SK-N-SH treated with all-trans-retinoic acid at 6 μM for 48 hours (cell line): ENCODE measurements around the gene PLA2G3.

Experiments used
- ARNTL ChIP-seq: fragments of 450-650 bp; formaldehyde crosslinking; IDR thresholded peaks from 2 replicates; pipeline ENCODE4 v1.5.0; 2020; ENCODE audit warnings: low read depth, mild to moderate bottlenecking, moderate library complexity, borderline replicate concordance
- OSR1 ChIP-seq: fragments of 250-450 bp; sonication (Bioruptor Pico); IDR thresholded peaks from 2 replicates; pipeline ENCODE4 v1.8.0; 2022; ENCODE audit warnings: moderate library complexity, mild to moderate bottlenecking, inconsistent platforms
- RARB ChIP-seq: fragments of 250-450 bp; sonication (Bioruptor Pico); IDR thresholded peaks from 2 replicates; pipeline ENCODE4 v1.8.0; 2021; ENCODE audit warnings: mild to moderate bottlenecking, moderate library complexity
- TOX ChIP-seq: fragments of 250-450 bp; sonication (Bioruptor Pico); IDR thresholded peaks from 2 replicates; pipeline ENCODE4 v1.8.0; 2021; ENCODE audit warnings: mild to moderate bottlenecking, moderate library complexity, borderline replicate concordance
- ZFP30 ChIP-seq: fragments of 450-650 bp; formaldehyde crosslinking; IDR thresholded peaks from 2 replicates; pipeline ENCODE4 v1.5.0; 2022; ENCODE audit warnings: mild to moderate bottlenecking, moderate library complexity
- ZNF565 ChIP-seq: fragments of 450-650 bp; formaldehyde crosslinking; conservative IDR thresholded peaks from 2 replicates; pipeline ENCODE4 v1.5.0; 2020; ENCODE audit warnings: low read depth, mild to moderate bottlenecking, moderate library complexity

GRCh38 chr22:31090217-31091085 lies 49.9 kb downstream of the PLA2G3 start:
- TF ChIP-seq OSR1 (no peak), ZFP30 (CRISPR knock-in tag) (no peak), TOX (CRISPR knock-in tag) (no peak), ZNF565 (no peak), ARNTL (CRISPR knock-in tag) (no peak), RARB (CRISPR knock-in tag) (no peak)
